Colonic mucosa (tissue), 4 donors: ENCODE results near the gene PRDM15. TPM values are rescaled to one million over a fixed set of nuclear protein-coding genes. Genes with fewer than 3 reads are reported as not detected.

Experiments used
- DNase-seq: peaks from one replicate; pipeline ENCODE4 v3.0.0-alpha.2; 2020
- H3K27ac ChIP-seq: fragments of 200-600 bp; one replicate; pipeline ENCODE4 v1.8.0; 2021
- H3K27me3 ChIP-seq: fragments of 200-600 bp; one replicate; pipeline ENCODE4 v1.8.0; 2021
- H3K36me3 ChIP-seq: fragments of 200-600 bp; one replicate; pipeline ENCODE4 v1.8.0; 2021
- H3K4me1 ChIP-seq: fragments of 200-600 bp; one replicate; pipeline ENCODE4 v1.8.0; 2021; ENCODE audit warnings: mild to moderate bottlenecking
- H3K4me3 ChIP-seq: fragments of 200-600 bp; one replicate; pipeline ENCODE4 v1.8.0; 2021
- H3K9ac ChIP-seq, 2 donors: one replicate each; pipeline ENCODE4 v1.7.0; 2013; ENCODE audit warnings: control low read depth in 2 of 2, low read depth in 2 of 2, low read length in 2 of 2
- H3K9me3 ChIP-seq: fragments of 200-600 bp; one replicate; pipeline ENCODE4 v1.8.0; 2021
- intact Hi-C: fragments of 100-400 bp; cut with DNase I; formaldehyde crosslinking; loops from one replicate; pipeline ENCODE4 v1.14.1; 2022
- total RNA-seq, 2 donors: library from RNA; stranded (reverse); fragmentation: NEBNext Ultra II Directional in 1 of 2; extraction: Animal tissue kit (Norgen Biotek cat#: 25700) in 1 of 2; gene quantifications; one replicate each; pipeline ENCODE4 v1.2.1, GENCODE V29; 2021
- TF ChIP-seq, protein P1 (sequence below): fragments of 200-600 bp; IDR thresholded peaks from one replicate; pipeline ENCODE4 v1.8.0; 2022; ENCODE audit warnings: antibody characterized with exemption, mild to moderate bottlenecking
- donor health status: healthy.
- donor health status: DM: no; HTN: no; CAD: no.
- donor health status: DM: no; HTN: no; CAD: no.

Gene PRDM15
- total RNA-seq, 2 donors from 2014 or later = 3.2 to 6.3 TPM

DNA sequence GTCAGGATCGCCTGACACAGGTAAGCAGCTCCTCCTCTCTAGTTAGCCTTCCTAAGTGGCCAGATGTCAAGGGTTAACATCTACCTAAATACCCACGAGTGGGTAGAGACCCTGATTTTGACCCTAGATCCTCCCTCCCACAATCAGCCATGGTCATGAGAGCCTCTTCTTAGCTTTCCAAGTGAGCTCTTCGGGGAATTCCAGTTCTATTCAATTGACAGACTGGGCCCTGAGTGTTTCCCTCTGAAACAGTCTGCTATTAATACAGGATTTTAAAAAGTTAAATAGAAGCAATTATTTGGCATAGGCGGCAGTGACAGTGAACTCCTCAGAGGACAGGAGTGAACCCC is 46.6 kb upstream of the PRDM15 start:
- peak overlapping the region; percentile 23 for H3K4me3 ChIP-seq
- TF ChIP-seq, protein P1, sequence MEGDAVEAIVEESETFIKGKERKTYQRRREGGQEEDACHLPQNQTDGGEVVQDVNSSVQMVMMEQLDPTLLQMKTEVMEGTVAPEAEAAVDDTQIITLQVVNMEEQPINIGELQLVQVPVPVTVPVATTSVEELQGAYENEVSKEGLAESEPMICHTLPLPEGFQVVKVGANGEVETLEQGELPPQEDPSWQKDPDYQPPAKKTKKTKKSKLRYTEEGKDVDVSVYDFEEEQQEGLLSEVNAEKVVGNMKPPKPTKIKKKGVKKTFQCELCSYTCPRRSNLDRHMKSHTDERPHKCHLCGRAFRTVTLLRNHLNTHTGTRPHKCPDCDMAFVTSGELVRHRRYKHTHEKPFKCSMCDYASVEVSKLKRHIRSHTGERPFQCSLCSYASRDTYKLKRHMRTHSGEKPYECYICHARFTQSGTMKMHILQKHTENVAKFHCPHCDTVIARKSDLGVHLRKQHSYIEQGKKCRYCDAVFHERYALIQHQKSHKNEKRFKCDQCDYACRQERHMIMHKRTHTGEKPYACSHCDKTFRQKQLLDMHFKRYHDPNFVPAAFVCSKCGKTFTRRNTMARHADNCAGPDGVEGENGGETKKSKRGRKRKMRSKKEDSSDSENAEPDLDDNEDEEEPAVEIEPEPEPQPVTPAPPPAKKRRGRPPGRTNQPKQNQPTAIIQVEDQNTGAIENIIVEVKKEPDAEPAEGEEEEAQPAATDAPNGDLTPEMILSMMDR = no peak
- no peaks in the 10 kb centered on the region for H3K36me3 ChIP-seq
- H3K27me3 ChIP-seq = no peaks in the 10 kb centered on the region
- peak overlapping the region in 1 of 2 donors; percentile 84 for H3K9ac ChIP-seq
- DNase-seq = no peak
- intact Hi-C loops = no loop called here
- peaks cover 7% of the 10 kb centered on the region for H3K4me1 ChIP-seq
- H3K9me3 ChIP-seq = no peaks in the 10 kb centered on the region
- peak overlapping the region; percentile 66 for H3K27ac ChIP-seq

DNA sequence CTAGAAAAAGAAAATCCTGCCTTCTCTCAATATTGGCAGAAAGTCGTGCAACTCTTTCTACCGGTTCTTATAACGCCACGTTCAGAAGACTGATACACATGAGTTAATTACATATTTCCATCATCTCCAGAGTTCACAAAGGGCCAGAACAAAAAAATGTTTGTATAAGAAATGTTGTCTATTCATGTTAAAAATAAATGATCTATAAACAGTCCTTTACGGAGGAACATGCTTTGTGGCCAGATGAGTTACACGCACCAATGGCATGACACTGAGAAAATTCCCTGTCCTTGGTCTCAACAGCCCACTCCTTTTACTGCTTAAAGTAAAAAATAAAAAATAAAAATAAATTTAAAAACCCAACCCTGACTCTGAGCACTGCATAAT is 45.2 kb upstream of the PRDM15 start:
- Histone ChIP-seq H3K9me3 (no peaks in the 10 kb centered on the region), H3K4me3 (no peak overlapping the region), H3K27me3 (no peaks in the 10 kb centered on the region), H3K9ac (no peak overlapping the region), H3K36me3 (no peaks in the 10 kb centered on the region), H3K27ac (no peak overlapping the region), H3K4me1 (peaks cover 7% of the 10 kb centered on the region)
- no peak for DNase-seq
- TF ChIP-seq, protein P1 = no peak
- intact Hi-C loops = no loop called here

DNA sequence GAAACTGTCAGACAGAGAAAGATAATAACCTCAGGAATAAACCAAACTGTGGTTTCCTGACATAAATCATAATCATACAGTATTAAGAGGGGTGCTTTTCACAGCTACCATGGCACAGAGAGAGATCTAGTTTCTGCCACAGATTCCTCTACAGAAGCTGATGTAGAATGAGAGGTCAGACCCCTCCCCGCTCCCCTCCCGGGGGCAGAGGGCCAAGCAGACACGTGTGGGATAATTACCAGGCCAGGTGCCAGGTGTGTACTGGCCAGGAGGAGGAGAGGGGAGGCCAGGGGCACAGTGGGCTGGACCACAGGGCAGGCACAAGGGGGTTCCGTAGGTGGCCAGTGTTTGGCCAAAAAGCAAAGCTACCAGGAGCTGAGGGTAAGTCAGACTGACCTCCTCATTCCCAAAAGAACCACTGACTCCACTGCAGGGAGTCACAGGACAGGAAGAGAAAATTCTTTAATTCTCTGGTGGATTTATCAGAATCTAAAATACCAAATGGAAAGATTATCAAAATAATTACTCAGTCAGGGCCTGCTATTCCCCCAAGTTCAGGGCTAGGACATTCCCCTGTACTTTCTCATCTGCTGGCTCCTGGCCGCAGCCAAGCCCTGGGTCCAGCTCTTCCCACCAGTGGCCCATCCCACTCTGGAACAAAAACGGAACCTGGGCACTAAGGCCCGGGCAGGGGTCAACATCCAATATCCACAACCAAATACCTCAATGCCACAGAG is 44.7 kb upstream of the PRDM15 start:
- Histone ChIP-seq H3K27ac (no peak overlapping the region), H3K9ac (peak overlapping the region in 1 of 2 donors; percentile 58), H3K4me1 (peaks cover 7% of the 10 kb centered on the region), H3K9me3 (no peaks in the 10 kb centered on the region), H3K27me3 (no peaks in the 10 kb centered on the region), H3K36me3 (no peaks in the 10 kb centered on the region), H3K4me3 (no peak overlapping the region)
- no peak for DNase-seq
- TF ChIP-seq, protein P1 = no peak
- intact Hi-C loops = no loop called here

DNA sequence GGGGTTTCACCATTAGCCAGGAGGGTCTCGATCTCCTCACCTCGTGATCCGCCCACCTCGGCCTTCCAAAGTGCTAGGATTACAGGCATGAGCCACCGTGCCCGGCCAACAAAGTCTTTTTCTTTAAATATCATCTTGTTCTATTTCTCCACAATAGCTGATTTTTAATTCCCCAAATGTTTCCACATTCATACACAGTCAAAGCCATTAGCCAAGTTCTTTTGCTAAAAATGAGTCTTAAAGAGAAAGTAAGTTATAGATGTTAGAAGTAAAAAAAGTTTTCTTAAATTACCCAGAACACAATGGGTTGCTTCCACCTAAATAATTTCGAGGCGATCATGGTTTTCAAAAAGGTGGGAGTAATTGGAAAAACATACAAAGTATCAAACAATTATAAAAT is 44.0 kb upstream of the PRDM15 start:
- intact Hi-C loops = no loop called here
- DNase-seq = no peak
- Histone ChIP-seq H3K27ac (no peak overlapping the region), H3K9me3 (no peaks in the 10 kb centered on the region), H3K9ac (peak overlapping the region in 1 of 2 donors; percentile 58), H3K36me3 (no peaks in the 10 kb centered on the region), H3K27me3 (no peaks in the 10 kb centered on the region), H3K4me1 (peaks cover 7% of the 10 kb centered on the region), H3K4me3 (no peak overlapping the region)
- TF ChIP-seq, protein P1 = no peak

DNA sequence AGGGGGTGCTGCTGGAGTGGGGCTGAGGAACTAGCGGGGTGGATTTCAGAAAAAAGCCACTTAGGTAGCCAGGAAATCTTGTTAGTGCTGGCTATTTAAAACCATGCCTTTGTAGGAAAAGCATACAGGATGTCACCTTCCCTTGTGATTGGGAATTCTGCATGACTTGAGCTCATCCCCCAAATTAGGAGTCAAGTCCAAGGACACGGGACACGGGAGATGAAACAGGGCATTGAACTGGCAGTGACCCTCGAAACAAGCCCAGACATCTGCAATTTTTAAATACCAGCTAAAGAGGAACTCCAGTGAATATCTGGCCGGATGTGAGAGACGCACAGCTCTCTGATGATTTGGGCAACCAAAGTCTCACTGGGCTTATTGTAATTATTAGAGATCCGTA is 41.9 kb upstream of the PRDM15 start:
- H3K27me3 ChIP-seq = no peaks in the 10 kb centered on the region
- H3K9ac ChIP-seq = no peak overlapping the region
- peaks cover 5% of the 10 kb centered on the region for H3K4me1 ChIP-seq
- peaks cover 6% of the 10 kb centered on the region for H3K36me3 ChIP-seq
- no peak overlapping the region for H3K27ac ChIP-seq
- intact Hi-C loops = no loop called here
- no peak overlapping the region for H3K4me3 ChIP-seq
- TF ChIP-seq, protein P1 = no peak
- DNase-seq = no peak
- no peaks in the 10 kb centered on the region for H3K9me3 ChIP-seq
